BLaER1 (cell line): ENCODE measurements around the gene TASP1.

ENCODE experiments used
- H3K27ac ChIP-seq: shearing (Covaris generic); formaldehyde crosslinking; 2 replicates; pipeline ENCODE4 v1.8.1; 2022
- H3K27me3 ChIP-seq: shearing (Covaris generic); formaldehyde crosslinking; 2 replicates; pipeline ENCODE4 v1.8.1; 2022
- H3K36me3 ChIP-seq: shearing (Covaris generic); formaldehyde crosslinking; 2 replicates; pipeline ENCODE4 v1.8.1; 2022
- H3K4me1 ChIP-seq: shearing (Covaris generic); formaldehyde crosslinking; 2 replicates; pipeline ENCODE4 v1.8.1; 2022
- H3K4me2 ChIP-seq: shearing (Covaris generic); formaldehyde crosslinking; 2 replicates; pipeline ENCODE4 v1.8.1; 2022
- H3K4me3 ChIP-seq: shearing (Covaris generic); formaldehyde crosslinking; 2 replicates; pipeline ENCODE4 v1.8.1; 2022
- H3K9ac ChIP-seq: shearing (Covaris generic); formaldehyde crosslinking; 2 replicates; pipeline ENCODE4 v1.8.1; 2022
- H3K9me3 ChIP-seq: shearing (Covaris generic); formaldehyde crosslinking; 2 replicates; pipeline ENCODE4 v1.8.1; 2022
- H4K20me1 ChIP-seq: shearing (Covaris generic); formaldehyde crosslinking; 2 replicates; pipeline ENCODE4 v1.8.1; 2022
- Cebpa-rat ChIP-seq: shearing (Covaris generic); IDR thresholded peaks from 2 replicates; pipeline ENCODE4 v1.8.1; 2022

The TASP1 gene

DNA sequence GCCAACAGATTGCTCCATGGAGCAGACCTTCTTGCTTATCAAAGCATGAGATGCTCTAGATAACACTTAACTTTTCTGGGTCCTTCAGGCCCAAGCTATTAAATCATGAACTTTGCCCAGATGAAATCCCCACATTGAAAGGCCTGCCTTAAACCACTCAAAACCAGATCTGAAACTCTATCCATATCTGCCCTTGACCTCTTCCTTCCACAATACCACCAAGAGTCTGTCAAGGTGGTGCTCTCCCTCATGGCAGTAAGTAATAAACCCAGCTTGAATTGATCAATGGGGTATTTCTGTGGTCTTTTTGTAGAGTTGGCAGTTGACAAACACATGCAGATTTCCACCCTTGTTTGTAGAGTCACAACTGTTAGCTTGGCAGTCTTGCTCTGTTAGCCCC lies 282.1 kb downstream of the TASP1 start:
- H3K27ac ChIP-seq: no peak overlapping the region
- no peaks in the 10 kb centered on the region for H4K20me1 ChIP-seq
- H3K4me3 ChIP-seq: no peak overlapping the region
- H3K4me1 ChIP-seq: no peaks in the 10 kb centered on the region
- no peaks in the 10 kb centered on the region for H3K9me3 ChIP-seq
- no peaks in the 10 kb centered on the region for H3K36me3 ChIP-seq
- no peak overlapping the region for H3K4me2 ChIP-seq
- no peaks in the 10 kb centered on the region for H3K27me3 ChIP-seq
- no peak overlapping the region for H3K9ac ChIP-seq
- TF ChIP-seq Cebpa-rat: no peak

GRCh38 chr20:13355941-13356486 lies 282.7 kb downstream of the TASP1 start:
- no peaks in the 10 kb centered on the region for H3K27me3 ChIP-seq
- no peaks in the 10 kb centered on the region for H4K20me1 ChIP-seq
- H3K9me3 ChIP-seq: no peaks in the 10 kb centered on the region
- no peaks in the 10 kb centered on the region for H3K36me3 ChIP-seq
- no peak overlapping the region for H3K9ac ChIP-seq
- TF ChIP-seq Cebpa-rat: no peak
- no peaks in the 10 kb centered on the region for H3K4me1 ChIP-seq
- no peak overlapping the region for H3K27ac ChIP-seq
- H3K4me2 ChIP-seq: no peak overlapping the region
- no peak overlapping the region for H3K4me3 ChIP-seq

- Histone ChIP-seq H3K4me3 (no peak overlapping the region), H3K27ac (no peak overlapping the region), H3K9ac (no peak overlapping the region), H3K4me1 (no peaks in the 10 kb centered on the region), H4K20me1 (no peaks in the 10 kb centered on the region), H3K9me3 (no peaks in the 10 kb centered on the region), H3K36me3 (no peaks in the 10 kb centered on the region), H3K4me2 (no peak overlapping the region), H3K27me3 (no peaks in the 10 kb centered on the region)
- TF ChIP-seq Cebpa-rat: no peak
These were observed 283.3 kb downstream of the TASP1 start for GRCh38 chr20:13355411-13355810.

DNA sequence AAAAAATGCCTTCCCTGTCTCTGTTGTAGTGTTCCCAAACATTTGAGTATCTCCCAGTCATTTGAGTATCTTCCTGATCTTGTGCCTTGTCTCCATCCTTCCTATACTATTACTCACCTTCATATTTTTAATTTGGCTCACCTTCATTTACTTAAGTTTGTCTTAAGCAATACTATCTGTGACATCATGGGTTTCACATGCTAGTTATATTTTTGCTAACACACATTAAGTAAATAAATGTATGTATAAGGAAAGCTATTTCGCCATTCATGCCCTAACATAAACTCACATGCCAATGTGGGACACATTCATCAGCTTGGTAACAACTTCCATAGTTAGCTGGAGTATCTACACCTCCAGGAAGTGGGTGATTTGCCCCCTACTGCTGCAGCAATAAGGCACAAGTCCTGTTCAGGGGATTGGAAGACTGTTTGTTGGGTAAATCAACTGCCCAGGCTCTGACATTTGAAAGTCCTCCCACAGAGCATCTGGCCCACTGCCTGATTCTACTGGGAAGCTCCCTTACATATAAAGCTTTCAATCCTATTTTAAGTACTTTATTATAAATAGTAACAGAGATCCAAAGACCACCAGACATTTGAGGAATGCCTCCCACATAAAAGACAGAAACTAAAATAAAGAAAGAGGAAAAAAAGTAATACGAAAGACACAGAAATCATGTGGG lies 285.3 kb downstream of the TASP1 start:
- H3K4me2 ChIP-seq: no peak overlapping the region
- H3K9ac ChIP-seq: no peak overlapping the region
- H3K36me3 ChIP-seq: no peaks in the 10 kb centered on the region
- no peaks in the 10 kb centered on the region for H3K27me3 ChIP-seq
- no peak for TF ChIP-seq Cebpa-rat
- H4K20me1 ChIP-seq: no peaks in the 10 kb centered on the region
- H3K4me1 ChIP-seq: no peaks in the 10 kb centered on the region
- no peak overlapping the region for H3K4me3 ChIP-seq
- no peak overlapping the region for H3K27ac ChIP-seq
- no peaks in the 10 kb centered on the region for H3K9me3 ChIP-seq

- no peak overlapping the region for H3K4me2 ChIP-seq
- no peak overlapping the region for H3K4me3 ChIP-seq
- no peak for TF ChIP-seq Cebpa-rat
- H3K9ac ChIP-seq: no peak overlapping the region
- no peaks in the 10 kb centered on the region for H4K20me1 ChIP-seq
- H3K9me3 ChIP-seq: no peaks in the 10 kb centered on the region
- H3K36me3 ChIP-seq: no peaks in the 10 kb centered on the region
- H3K27ac ChIP-seq: no peak overlapping the region
- H3K4me1 ChIP-seq: no peaks in the 10 kb centered on the region
- H3K27me3 ChIP-seq: no peaks in the 10 kb centered on the region
These were observed 289.5 kb downstream of the TASP1 start for GRCh38 chr20:13349235-13349604.

DNA sequence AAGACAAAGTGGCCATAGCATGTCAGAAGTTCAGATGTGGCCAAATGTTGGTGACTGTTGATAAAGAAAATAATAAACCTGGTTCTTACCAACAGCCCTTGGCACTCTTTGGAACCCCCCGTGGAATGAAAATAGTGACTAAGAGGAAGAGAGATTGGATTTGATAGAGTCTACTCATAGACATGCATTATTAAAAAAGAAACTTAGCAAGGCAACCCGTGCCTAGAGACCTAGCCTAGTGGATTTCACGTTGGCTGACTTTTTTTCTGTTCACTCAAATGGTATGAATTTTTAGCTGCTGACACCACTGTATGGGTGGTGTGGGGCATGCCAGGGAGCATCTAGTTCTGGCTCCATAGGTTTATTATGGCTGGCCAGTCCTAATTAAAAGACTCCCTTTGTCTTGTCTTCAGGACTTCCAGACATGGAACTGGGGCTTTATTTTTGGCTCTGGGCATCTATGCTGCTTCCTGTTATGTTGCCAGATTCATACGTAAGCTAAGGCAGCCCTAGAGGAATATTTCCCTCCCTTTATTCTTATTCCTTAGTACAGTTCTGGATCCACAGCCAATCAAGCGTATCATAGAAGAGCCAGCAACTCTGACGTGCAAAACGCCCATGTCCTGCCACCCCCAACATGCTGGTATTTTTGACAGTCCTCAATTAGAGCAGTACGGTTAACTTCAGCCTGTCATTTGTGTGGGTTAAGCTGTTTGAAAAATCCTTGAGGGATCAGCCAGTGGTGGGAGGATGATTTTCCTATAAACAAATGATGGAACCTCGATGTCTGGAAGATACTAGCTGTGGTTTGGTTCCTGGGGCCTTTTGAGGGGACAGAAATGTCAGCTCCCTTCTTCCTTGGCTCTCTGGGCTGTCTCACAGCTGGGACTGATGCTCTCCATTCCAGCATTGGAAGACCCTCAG lies 290.2 kb downstream of the TASP1 start:
- Histone ChIP-seq H3K4me2 (no peak overlapping the region), H3K27ac (no peak overlapping the region), H4K20me1 (no peaks in the 10 kb centered on the region), H3K36me3 (no peaks in the 10 kb centered on the region), H3K9me3 (no peaks in the 10 kb centered on the region), H3K4me3 (no peak overlapping the region), H3K27me3 (no peaks in the 10 kb centered on the region), H3K9ac (no peak overlapping the region), H3K4me1 (no peaks in the 10 kb centered on the region)
- no peak for TF ChIP-seq Cebpa-rat

GRCh38 chr20:13344671-13345070 lies 294.1 kb downstream of the TASP1 start:
- Histone ChIP-seq H3K4me3 (no peak overlapping the region), H3K4me1 (no peaks in the 10 kb centered on the region; the same call in 1 of the 2 replicates), H4K20me1 (no peaks in the 10 kb centered on the region), H3K27me3 (no peaks in the 10 kb centered on the region), H3K36me3 (no peaks in the 10 kb centered on the region), H3K9ac (no peak overlapping the region), H3K27ac (no peak overlapping the region), H3K9me3 (no peaks in the 10 kb centered on the region), H3K4me2 (no peak overlapping the region)
- no peak for TF ChIP-seq Cebpa-rat

- H3K9ac ChIP-seq: no peak overlapping the region
- no peak for TF ChIP-seq Cebpa-rat
- no peak overlapping the region for H3K27ac ChIP-seq
- no peaks in the 10 kb centered on the region; the same call in 1 of the 2 replicates for H3K4me1 ChIP-seq
- no peaks in the 10 kb centered on the region for H3K9me3 ChIP-seq
- H3K4me2 ChIP-seq: no peak overlapping the region
- no peaks in the 10 kb centered on the region for H4K20me1 ChIP-seq
- H3K4me3 ChIP-seq: no peak overlapping the region
- H3K36me3 ChIP-seq: no peaks in the 10 kb centered on the region
- no peaks in the 10 kb centered on the region for H3K27me3 ChIP-seq
These were observed 296.1 kb downstream of the TASP1 start for GRCh38 chr20:13342469-13343242.

GRCh38 chr20:13341737-13342393 lies 296.9 kb downstream of the TASP1 start:
- no peaks in the 10 kb centered on the region for H3K27me3 ChIP-seq
- no peak overlapping the region for H3K4me3 ChIP-seq
- H4K20me1 ChIP-seq: no peaks in the 10 kb centered on the region
- H3K4me1 ChIP-seq: no peaks in the 10 kb centered on the region; the same call in 1 of the 2 replicates
- TF ChIP-seq Cebpa-rat: no peak
- no peak overlapping the region for H3K4me2 ChIP-seq
- no peaks in the 10 kb centered on the region for H3K9me3 ChIP-seq
- no peak overlapping the region for H3K9ac ChIP-seq
- no peak overlapping the region for H3K27ac ChIP-seq
- H3K36me3 ChIP-seq: no peaks in the 10 kb centered on the region
